ENCODE results near the gene TNFRSF8.
"Not testable (repeated sequence)": the region's sequence is repeated elsewhere in the genome, so short reads cannot be mapped to it uniquely, and the experiment has no call there.

Gene TNFRSF8

DNA sequence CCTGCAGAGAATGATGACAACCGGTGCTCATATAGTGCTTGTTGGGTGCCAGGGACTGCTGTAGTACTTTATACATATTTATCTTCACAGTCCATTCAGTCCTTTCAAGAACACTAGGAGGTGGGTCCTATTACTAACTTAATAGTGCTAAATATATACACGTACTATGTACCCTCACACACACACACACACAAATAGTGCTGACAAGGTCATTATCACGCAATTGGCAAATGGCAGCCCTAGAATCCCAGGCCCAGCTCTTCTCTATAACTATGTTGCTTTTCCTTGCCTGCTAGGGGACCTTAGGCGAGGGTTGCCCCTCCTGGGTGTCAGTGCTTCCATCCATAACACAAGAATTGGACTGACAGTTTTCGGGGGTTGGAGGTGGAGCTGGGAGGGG, 33.5 kb downstream of the TNFRSF8 start:
- H3K4me3 ChIP-seq, result no peak overlapping the region
- H3K36me3 ChIP-seq, result peaks cover 0 to 49% (median 30%) of the 10 kb centered on the region in 11 experiments; a peak in 15 of 22 replicates
- H3K27me3 ChIP-seq, result no peaks in the 10 kb centered on the region
- TF ChIP-seq Cebpa-rat (IDR thresholded peaks at IDR 0.05), result no peak
- H3K9ac ChIP-seq, result no peak overlapping the region
- H3K4me1 ChIP-seq, result peaks cover 0 to 4% (median 0%) of the 10 kb centered on the region in 10 experiments; a peak in 2 of 20 replicates
- no peak overlapping the region for H3K4me2 ChIP-seq
- H3K27ac ChIP-seq, result no peak overlapping the region
- H4K20me1 ChIP-seq, result no peaks in the 10 kb centered on the region
- H3K9me3 ChIP-seq (replicated peaks in 1 of 11), result peaks cover 5 to 26% (median 21%) of the 10 kb centered on the region in 11 experiments; a peak in 19 of 22 replicates

GRCh38 chr1:12097321-12097720, 34.2 kb downstream of the TNFRSF8 start:
- H3K36me3 ChIP-seq, result peaks cover 0 to 47% (median 30%) of the 10 kb centered on the region in 11 experiments; a peak in 15 of 22 replicates
- H3K27ac ChIP-seq, result no peak overlapping the region
- TF ChIP-seq Cebpa-rat (IDR thresholded peaks at IDR 0.05), result no peak
- H4K20me1 ChIP-seq, result no peaks in the 10 kb centered on the region
- no peaks in the 10 kb centered on the region for H3K27me3 ChIP-seq
- no peaks in the 10 kb centered on the region for H3K4me1 ChIP-seq
- H3K4me2 ChIP-seq, result no peak overlapping the region
- peaks cover 5 to 26% (median 21%) of the 10 kb centered on the region in 11 experiments; a peak in 19 of 22 replicates for H3K9me3 ChIP-seq (replicated peaks in 1 of 11)
- no peak overlapping the region for H3K9ac ChIP-seq
- H3K4me3 ChIP-seq, result no peak overlapping the region

- Histone ChIP-seq H4K20me1 (no peaks in the 10 kb centered on the region), H3K27me3 (no peaks in the 10 kb centered on the region), H3K9me3 (replicated peaks in 1 of 11) (peaks cover 5 to 26% (median 21%) of the 10 kb centered on the region in 11 experiments; a peak in 19 of 22 replicates), H3K4me2 (no peak overlapping the region), H3K4me1 (no peaks in the 10 kb centered on the region), H3K4me3 (no peak overlapping the region), H3K36me3 (peaks cover 0 to 47% (median 30%) of the 10 kb centered on the region in 11 experiments; a peak in 15 of 22 replicates), H3K27ac (no peak overlapping the region), H3K9ac (no peak overlapping the region)
- TF ChIP-seq Cebpa-rat (IDR thresholded peaks at IDR 0.05), result no peak
Measured at GRCh38 chr1:12098786-12099185, 35.7 kb downstream of the TNFRSF8 start.

DNA sequence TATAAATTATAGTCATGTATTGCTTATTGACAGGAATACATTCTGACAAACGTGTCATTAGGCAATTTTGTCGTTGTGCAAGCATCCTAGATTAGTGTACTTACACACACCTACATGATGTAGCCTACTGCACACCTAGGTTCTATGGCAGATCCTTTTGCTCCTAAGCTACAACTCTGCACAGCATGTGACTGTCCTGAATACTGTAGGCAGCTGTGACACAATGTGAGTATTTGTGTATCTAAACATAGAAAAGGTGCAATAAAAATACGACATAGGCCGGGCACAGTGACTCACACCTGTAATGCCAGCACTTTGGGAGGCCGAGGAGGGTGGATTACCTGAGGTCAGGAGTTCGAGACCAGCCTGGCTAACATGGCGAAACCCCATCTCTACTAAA, 36.5 kb downstream of the TNFRSF8 start:
- H3K36me3 ChIP-seq, result peaks cover 0 to 55% (median 30%) of the 10 kb centered on the region in 11 experiments; a peak in 15 of 22 replicates
- H3K9me3 ChIP-seq (replicated peaks in 1 of 11), result peaks cover 5 to 26% (median 21%) of the 10 kb centered on the region in 11 experiments; a peak in 19 of 22 replicates
- no peak for TF ChIP-seq Cebpa-rat (IDR thresholded peaks at IDR 0.05)
- no peak overlapping the region for H3K4me2 ChIP-seq
- H3K9ac ChIP-seq, result no peak overlapping the region
- H3K4me3 ChIP-seq, result no peak overlapping the region
- H3K27me3 ChIP-seq, result no peaks in the 10 kb centered on the region
- no peaks in the 10 kb centered on the region for H3K4me1 ChIP-seq
- H4K20me1 ChIP-seq, result no peaks in the 10 kb centered on the region
- no peak overlapping the region for H3K27ac ChIP-seq

DNA sequence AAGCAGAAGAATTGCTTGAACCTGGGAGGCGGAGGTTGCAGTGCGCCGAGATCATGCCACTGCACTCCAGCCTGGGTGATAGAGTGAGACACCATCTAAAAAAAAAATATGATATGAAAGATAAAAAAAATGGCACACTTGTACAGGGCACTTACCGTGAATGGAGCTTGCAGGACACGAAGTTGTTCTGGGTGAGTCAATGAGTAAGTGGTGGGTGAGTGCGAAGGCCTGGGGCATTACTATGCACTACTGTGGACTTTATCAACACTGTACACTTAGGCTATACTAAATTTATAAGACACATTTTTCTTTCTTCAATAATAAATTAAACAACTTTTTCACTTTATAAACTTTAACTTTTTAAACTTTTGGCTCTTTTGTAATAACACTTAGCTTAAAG, 37.0 kb downstream of the TNFRSF8 start:
- Histone ChIP-seq H3K9ac (no peak overlapping the region), H4K20me1 (no peaks in the 10 kb centered on the region), H3K9me3 (replicated peaks in 1 of 11) (peaks cover 5 to 26% (median 21%) of the 10 kb centered on the region in 11 experiments; a peak in 19 of 22 replicates), H3K27me3 (no peaks in the 10 kb centered on the region), H3K4me3 (no peak overlapping the region), H3K36me3 (peaks cover 0 to 59% (median 33%) of the 10 kb centered on the region in 11 experiments; a peak in 15 of 22 replicates), H3K27ac (no peak overlapping the region), H3K4me1 (no peaks in the 10 kb centered on the region), H3K4me2 (no peak overlapping the region)
- TF ChIP-seq Cebpa-rat (IDR thresholded peaks at IDR 0.05), result no peak

GRCh38 chr1:12101120-12101519, 38.0 kb downstream of the TNFRSF8 start:
- not testable (repeated sequence) for H4K20me1 ChIP-seq, H3K4me3 ChIP-seq, H3K27me3 ChIP-seq, H3K4me2 ChIP-seq, H3K27ac ChIP-seq, H3K4me1 ChIP-seq, H3K9ac ChIP-seq
- Histone ChIP-seq H3K9me3 (replicated peaks in 1 of 11) (peaks cover 0 to 20% (median 15%) of the 10 kb centered on the region in 11 experiments; a peak in 17 of 22 replicates), H3K36me3 (peaks cover 0 to 62% (median 31%) of the 10 kb centered on the region in 11 experiments; a peak in 15 of 22 replicates)

DNA sequence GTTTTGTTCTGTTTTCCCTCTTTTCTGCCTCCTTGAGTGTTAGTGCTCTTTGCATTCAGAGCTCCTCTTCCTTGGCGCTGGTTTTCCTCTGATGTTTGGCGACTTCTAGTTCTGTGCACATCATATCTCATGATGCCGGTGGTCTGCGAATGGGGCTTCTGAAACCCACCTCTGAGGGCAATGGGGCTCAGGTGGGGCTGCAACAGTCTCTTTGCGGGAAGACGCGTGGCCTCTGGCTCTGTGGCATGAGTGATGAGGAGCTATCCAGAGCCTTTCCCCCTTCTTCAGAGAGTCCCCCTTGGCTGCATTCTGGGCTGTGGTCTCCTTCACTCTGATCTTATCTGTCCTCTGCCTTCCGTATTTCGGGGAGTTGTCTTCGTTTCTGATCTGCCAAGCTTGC, 39.0 kb downstream of the TNFRSF8 start:
- Histone ChIP-seq H3K9me3 (replicated peaks in 1 of 11) (peaks cover 0 to 13% (median 8%) of the 10 kb centered on the region in 11 experiments; a peak in 16 of 22 replicates), H3K9ac (no peak overlapping the region), H3K4me1 (no peaks in the 10 kb centered on the region; a peak in 1 of 20 replicates), H3K27ac (no peak overlapping the region), H3K27me3 (no peaks in the 10 kb centered on the region), H3K4me3 (no peak overlapping the region), H3K4me2 (no peak overlapping the region), H4K20me1 (no peaks in the 10 kb centered on the region), H3K36me3 (peaks cover 0 to 57% (median 27%) of the 10 kb centered on the region in 11 experiments; a peak in 14 of 22 replicates)
- TF ChIP-seq Cebpa-rat (IDR thresholded peaks at IDR 0.05), result no peak

GRCh38 chr1:12104417-12104816, 41.3 kb downstream of the TNFRSF8 start:
- Histone ChIP-seq H3K27ac (no peak overlapping the region), H3K4me3 (no peak overlapping the region), H3K9me3 (replicated peaks in 1 of 11) (no peaks in the 10 kb centered on the region), H3K36me3 (peaks cover 0 to 56% (median 17%) of the 10 kb centered on the region in 11 experiments; a peak in 9 of 22 replicates), H3K4me2 (no peak overlapping the region), H3K4me1 (peaks cover 0 to 7% (median 6%) of the 10 kb centered on the region in 10 experiments; a peak in 14 of 20 replicates), H3K27me3 (no peaks in the 10 kb centered on the region), H3K9ac (no peak overlapping the region), H4K20me1 (no peaks in the 10 kb centered on the region)
- TF ChIP-seq Cebpa-rat (IDR thresholded peaks at IDR 0.05), result no peak

DNA sequence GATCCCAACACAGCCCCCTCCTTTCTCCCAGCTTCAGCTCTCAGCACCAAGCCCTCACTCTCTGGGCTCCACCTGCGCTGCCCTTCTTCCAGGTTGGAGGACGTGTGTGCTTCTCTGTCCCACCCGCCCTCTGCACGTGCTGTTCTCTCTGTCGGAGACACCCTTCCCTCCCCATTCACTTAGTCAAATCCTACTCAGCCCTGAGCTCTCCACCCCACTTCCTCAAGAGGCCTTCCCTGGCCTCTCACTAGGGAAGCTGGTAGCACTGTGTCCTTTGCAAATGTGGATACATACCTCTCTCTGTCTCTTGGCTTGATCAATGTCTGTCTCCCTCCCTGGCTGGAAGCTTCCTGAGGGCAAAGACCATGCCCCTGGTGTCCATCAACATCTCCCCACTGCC, 43.0 kb downstream of the TNFRSF8 start:
- Histone ChIP-seq H3K9ac (no peak overlapping the region), H3K36me3 (peaks cover 0 to 54% (median 15%) of the 10 kb centered on the region in 11 experiments; a peak in 9 of 22 replicates), H3K4me2 (no peak overlapping the region), H4K20me1 (no peaks in the 10 kb centered on the region), H3K9me3 (replicated peaks in 1 of 11) (no peaks in the 10 kb centered on the region), H3K27ac (no peak overlapping the region), H3K27me3 (no peaks in the 10 kb centered on the region), H3K4me3 (no peak overlapping the region), H3K4me1 (peaks cover 0 to 11% (median 9%) of the 10 kb centered on the region in 10 experiments; a peak in 14 of 20 replicates)
- no peak for TF ChIP-seq Cebpa-rat (IDR thresholded peaks at IDR 0.05)

GRCh38 chr1:12106861-12107260, 43.8 kb downstream of the TNFRSF8 start:
- H3K27ac ChIP-seq; H3K27me3 ChIP-seq; H3K4me3 ChIP-seq; H3K4me2 ChIP-seq; H3K9ac ChIP-seq; H4K20me1 ChIP-seq; H3K9me3 ChIP-seq (replicated peaks in 1 of 11): not testable (repeated sequence)
- Histone ChIP-seq H3K36me3 (peaks cover 0 to 61% (median 21%) of the 10 kb centered on the region in 11 experiments; a peak in 9 of 22 replicates), H3K4me1 (peaks cover 0 to 11% (median 9%) of the 10 kb centered on the region in 10 experiments; a peak in 14 of 20 replicates)

All from BLaER1 treated with 17β-estradiol and CSF1 and Interleukin-3, amounts not matched to agents 10 nM and 100 nM (cell line).